Activated CD4-positive, alpha-beta T cell treated with anti-CD3 and anti-CD28 coated beads, Interleukin-2, amount 10 ng/mL, durations not matched to agents 7 days and 5 days (primary cell): ENCODE measurements around the gene PIWIL1. TPM values are rescaled to one million over a fixed set of nuclear protein-coding genes. Genes with fewer than 3 reads are reported as not detected.

Source experiments
- CTCF ChIA-PET: fragments of 350-600 bp; sonication (Branson Sonifier 250); formaldehyde crosslinking; loops from one replicate; lab custom pipeline; 2021; ENCODE audit warnings: antibody characterized with exemption; lab: Charles Lee
- POLR2A ChIA-PET: fragments of 350-600 bp; sonication (Branson Sonifier 250); formaldehyde crosslinking; loops from one replicate; lab custom pipeline; 2021; ENCODE audit warnings: antibody characterized with exemption; lab: Charles Lee
- DNase-seq: peaks from one replicate; pipeline ENCODE4 v3.0.0-alpha.2; 2020
- H3K27ac Mint-ChIP-seq: one replicate; pipeline ENCODE4 v1.8.0; 2021; ENCODE audit warnings: mild to moderate bottlenecking, moderate library complexity, mixed read lengths
- H3K27me3 Mint-ChIP-seq: one replicate; pipeline ENCODE4 v1.8.0; 2021; ENCODE audit warnings: mixed read lengths
- H3K36me3 Mint-ChIP-seq: one replicate; pipeline ENCODE4 v1.8.0; 2021; ENCODE audit warnings: low read depth, mixed read lengths
- H3K4me1 Mint-ChIP-seq: one replicate; pipeline ENCODE4 v1.8.0; 2021; ENCODE audit warnings: mixed read lengths
- H3K4me3 Mint-ChIP-seq: one replicate; pipeline ENCODE4 v1.8.0; 2021; ENCODE audit warnings: mild to moderate bottlenecking, moderate library complexity, mixed read lengths
- H3K9me3 Mint-ChIP-seq: one replicate; pipeline ENCODE4 v1.8.0; 2021; ENCODE audit warnings: mixed read lengths
- total RNA-seq, 2 experiments: library from RNA; stranded (reverse); gene quantifications; one replicate each; pipeline ENCODE4 v1.2.3, GENCODE V29; 2021

The PIWIL1 gene
- total RNA-seq, 2 experiments from 2014 or later, result not detected

DNA sequence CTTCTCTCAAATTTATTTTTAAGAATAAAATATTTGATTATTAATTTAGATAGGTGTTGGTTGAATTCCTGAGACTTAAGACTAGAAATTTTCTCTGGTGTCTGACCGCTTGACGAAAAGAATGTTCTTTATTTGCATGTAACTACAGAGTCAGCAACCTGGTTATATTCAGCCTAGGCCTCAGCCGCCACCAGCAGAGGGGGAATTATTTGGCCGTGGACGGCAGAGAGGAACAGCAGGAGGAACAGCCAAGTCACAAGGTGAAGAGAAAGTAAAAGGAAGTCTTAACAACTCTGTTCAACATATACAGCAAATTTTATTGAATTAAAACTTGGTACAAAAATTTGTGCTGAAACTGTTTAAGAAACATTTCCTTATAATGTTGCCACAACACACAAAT is 5.2 kb downstream of the PIWIL1 start:
- Mint-ChIP-seq H3K4me3 (no peak overlapping the region), H3K4me1 (no peaks in the 10 kb centered on the region), H3K36me3 (no peaks in the 10 kb centered on the region), H3K27me3 (peaks cover 10% of the 10 kb centered on the region), H3K9me3 (no peaks in the 10 kb centered on the region), H3K27ac (no peak overlapping the region)
- ChIA-PET CTCF (no interaction called here), POLR2A (no interaction called here)
- no peak for DNase-seq

DNA sequence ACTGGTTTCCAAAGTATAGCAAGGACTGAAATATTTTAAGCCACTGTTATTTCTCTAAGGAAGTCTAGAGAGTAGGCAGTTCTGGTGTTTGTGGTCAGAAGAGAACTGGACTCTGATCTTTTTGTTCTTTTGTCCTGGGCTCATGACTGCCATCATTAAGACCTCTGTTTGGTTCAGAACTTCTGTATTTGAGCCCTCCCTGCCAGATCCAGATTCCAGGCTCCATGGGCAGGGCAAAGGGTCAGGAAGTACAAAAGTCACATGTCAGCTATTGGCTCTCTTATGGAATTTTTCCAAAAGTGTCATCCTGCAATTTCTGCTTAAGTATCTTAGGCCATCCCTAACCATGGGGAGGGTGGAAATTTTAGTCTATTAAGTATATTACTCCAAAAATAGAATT is 6.8 kb downstream of the PIWIL1 start:
- H3K4me3 Mint-ChIP-seq, result no peak overlapping the region
- no peak overlapping the region for H3K27ac Mint-ChIP-seq
- no peaks in the 10 kb centered on the region for H3K36me3 Mint-ChIP-seq
- POLR2A ChIA-PET, result no interaction called here
- H3K27me3 Mint-ChIP-seq, result peaks cover 7% of the 10 kb centered on the region
- no peaks in the 10 kb centered on the region for H3K4me1 Mint-ChIP-seq
- no peaks in the 10 kb centered on the region for H3K9me3 Mint-ChIP-seq
- CTCF ChIA-PET, result no interaction called here
- DNase-seq, result no peak

DNA sequence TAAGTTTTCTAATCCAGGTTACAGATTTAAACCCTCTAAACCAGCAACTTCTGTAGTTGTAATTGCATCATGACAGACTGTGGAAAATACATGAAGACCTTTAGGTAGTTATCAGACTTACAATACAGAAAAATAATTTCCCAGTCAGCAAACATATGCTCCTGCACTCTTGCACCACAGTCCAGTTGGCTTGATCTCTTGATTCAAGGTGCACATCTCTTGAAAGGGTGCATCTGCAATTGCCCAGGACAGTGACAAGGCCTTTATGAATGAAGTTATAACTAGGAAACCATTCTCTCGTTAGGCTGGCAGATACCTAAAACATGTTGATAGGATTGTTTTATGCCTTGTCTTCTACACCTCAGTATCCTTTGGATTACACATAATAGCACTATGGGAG is 7.6 kb downstream of the PIWIL1 start:
- Mint-ChIP-seq H3K27ac (no peak overlapping the region), H3K27me3 (peaks cover 4% of the 10 kb centered on the region), H3K9me3 (no peaks in the 10 kb centered on the region), H3K4me1 (no peaks in the 10 kb centered on the region), H3K4me3 (no peak overlapping the region), H3K36me3 (no peaks in the 10 kb centered on the region)
- CTCF ChIA-PET, result no interaction called here
- POLR2A ChIA-PET, result no interaction called here
- no peak for DNase-seq

DNA sequence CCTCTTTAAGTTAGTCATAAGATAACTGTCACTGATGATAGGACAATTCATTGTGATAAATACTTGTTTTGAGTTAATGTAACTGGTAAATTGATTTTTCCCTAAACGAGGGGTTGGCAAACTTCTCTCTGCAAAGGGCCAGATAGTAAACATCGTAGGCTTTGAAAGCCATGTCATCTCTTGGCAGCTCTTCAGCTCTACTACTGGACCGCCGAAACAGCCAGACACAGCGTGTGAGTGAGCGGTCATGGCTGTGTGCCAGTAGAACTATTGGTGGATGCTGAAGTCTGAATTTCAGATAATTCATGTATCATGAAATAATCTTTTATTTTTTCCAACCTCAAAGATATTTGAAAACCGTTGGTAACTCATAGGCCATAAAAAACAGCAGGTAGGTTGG is 9.9 kb downstream of the PIWIL1 start:
- Mint-ChIP-seq H3K27ac (no peak overlapping the region), H3K4me1 (no peaks in the 10 kb centered on the region), H3K4me3 (no peak overlapping the region), H3K9me3 (no peaks in the 10 kb centered on the region), H3K36me3 (no peaks in the 10 kb centered on the region), H3K27me3 (peaks cover 3% of the 10 kb centered on the region)
- ChIA-PET POLR2A (no interaction called here), CTCF (no interaction called here)
- no peak for DNase-seq

DNA sequence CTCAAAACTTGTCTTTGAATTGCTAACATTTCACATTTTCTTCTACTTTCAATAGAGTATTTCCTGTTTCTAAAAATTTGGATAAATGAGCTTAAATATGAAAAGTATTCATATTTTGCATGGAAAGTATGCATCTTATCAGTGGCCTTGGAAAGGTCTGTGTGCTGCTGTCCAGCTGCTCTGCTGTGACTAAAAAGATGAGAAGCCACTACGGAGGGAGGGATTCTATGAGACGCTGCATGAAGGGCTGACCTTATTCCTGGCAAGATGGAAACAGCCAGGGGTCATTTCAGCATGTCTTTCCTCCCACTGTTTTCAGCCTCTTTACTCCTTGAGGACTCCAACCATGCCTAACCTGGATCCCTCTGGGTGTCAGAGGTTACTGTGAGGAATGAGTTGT is 13.0 kb downstream of the PIWIL1 start:
- peaks cover 2% of the 10 kb centered on the region for H3K9me3 Mint-ChIP-seq
- H3K4me1 Mint-ChIP-seq, result no peaks in the 10 kb centered on the region
- H3K27me3 Mint-ChIP-seq, result peaks cover 6% of the 10 kb centered on the region
- no peak for DNase-seq
- ChIA-PET CTCF (no interaction called here), POLR2A (no interaction called here)
- H3K36me3 Mint-ChIP-seq, result peaks cover 4% of the 10 kb centered on the region
- no peak overlapping the region for H3K27ac Mint-ChIP-seq
- no peak overlapping the region for H3K4me3 Mint-ChIP-seq

DNA sequence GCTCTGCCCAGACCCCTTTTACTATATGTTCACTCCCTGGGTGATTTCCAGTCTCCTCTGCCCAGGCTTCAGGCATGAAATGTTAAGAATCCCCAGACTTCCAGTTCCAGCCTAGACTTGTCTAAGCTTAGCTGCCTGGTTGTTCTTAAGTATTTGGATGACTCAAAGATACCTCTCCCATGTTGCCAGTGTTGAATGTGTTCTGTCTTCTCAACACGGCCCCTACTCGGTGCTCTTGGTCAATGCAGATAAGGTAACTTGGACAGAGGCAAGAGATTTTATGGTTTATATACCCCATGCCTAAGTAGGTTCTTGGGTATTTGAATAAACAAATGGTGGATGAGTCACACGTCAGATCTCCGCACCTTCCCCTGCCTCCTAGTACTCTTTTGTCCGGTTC is 13.6 kb downstream of the PIWIL1 start:
- peaks cover 6% of the 10 kb centered on the region for H3K27me3 Mint-ChIP-seq
- DNase-seq, result no peak
- CTCF ChIA-PET, result no interaction called here
- peaks cover 4% of the 10 kb centered on the region for H3K36me3 Mint-ChIP-seq
- H3K4me1 Mint-ChIP-seq, result no peaks in the 10 kb centered on the region
- H3K27ac Mint-ChIP-seq, result no peak overlapping the region
- H3K9me3 Mint-ChIP-seq, result peaks cover 2% of the 10 kb centered on the region
- no peak overlapping the region for H3K4me3 Mint-ChIP-seq
- POLR2A ChIA-PET, result no interaction called here

DNA sequence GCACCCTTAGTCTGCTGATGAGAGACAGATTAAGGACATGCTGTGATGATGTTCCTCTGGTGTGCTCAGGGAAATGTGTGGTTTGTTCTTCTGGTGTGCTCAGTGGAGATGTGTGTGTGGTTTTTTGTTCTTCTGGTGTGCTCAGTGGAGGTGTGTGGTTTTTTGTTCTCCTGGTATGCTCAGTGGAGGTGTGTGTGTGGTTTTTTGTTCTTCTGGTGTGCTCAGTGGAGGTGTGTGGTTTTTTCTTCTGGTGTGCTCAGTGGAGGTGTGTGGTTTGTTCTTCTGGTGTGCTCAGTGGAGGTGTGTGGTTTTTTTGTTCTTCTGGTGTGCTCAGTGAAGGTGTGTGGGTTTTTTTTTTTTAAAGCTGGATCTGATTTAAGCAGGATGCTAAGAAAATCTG is 15.4 kb downstream of the PIWIL1 start:
- POLR2A ChIA-PET, result no interaction called here
- H3K9me3 Mint-ChIP-seq, result peaks cover 2% of the 10 kb centered on the region
- DNase-seq, result no peak
- peaks cover 6% of the 10 kb centered on the region for H3K27me3 Mint-ChIP-seq
- CTCF ChIA-PET, result no interaction called here
- H3K27ac Mint-ChIP-seq, result no peak overlapping the region
- no peak overlapping the region for H3K4me3 Mint-ChIP-seq
- no peaks in the 10 kb centered on the region for H3K4me1 Mint-ChIP-seq
- peaks cover 4% of the 10 kb centered on the region for H3K36me3 Mint-ChIP-seq

DNA sequence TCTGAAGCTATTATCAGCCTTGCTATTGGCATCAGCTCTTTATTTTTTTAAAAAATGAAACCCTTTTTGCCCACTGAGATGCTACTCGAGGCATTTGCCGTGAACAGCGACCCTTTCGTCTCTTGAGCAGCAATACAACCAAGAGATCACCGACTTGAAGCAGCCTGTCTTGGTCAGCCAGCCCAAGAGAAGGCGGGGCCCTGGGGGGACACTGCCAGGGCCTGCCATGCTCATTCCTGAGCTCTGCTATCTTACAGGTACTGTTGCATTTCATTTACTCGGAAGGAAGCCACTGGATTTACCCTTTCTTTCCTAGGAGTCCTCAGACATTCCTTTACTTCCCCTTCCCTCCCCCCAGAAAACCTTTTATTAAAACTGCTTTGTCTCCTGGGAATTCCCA is 16.7 kb downstream of the PIWIL1 start:
- POLR2A ChIA-PET, result no interaction called here
- CTCF ChIA-PET, result no interaction called here

DNA sequence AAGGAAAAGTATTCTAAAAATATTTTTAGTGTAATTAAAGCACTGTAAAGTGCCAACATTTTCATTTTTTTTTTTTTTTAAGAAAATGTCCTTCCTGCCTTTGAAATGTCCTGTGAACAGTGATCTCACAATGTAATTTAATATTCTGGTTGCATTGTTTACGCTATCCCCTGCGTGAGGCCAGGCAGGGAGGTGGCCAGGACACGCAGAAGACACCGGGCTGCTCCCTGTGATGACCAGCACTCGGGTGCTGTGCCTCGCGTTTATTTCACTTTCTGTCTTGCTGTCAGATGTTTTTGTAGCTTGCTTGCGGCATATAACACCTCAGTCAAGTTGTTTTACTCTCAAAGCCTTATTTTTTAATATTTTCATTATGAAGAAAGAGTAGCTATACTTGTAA is 18.5 kb downstream of the PIWIL1 start:
- no peak for DNase-seq
- Mint-ChIP-seq H3K36me3 (peaks cover 4% of the 10 kb centered on the region), H3K9me3 (peaks cover 2% of the 10 kb centered on the region), H3K4me3 (no peak overlapping the region), H3K4me1 (no peaks in the 10 kb centered on the region), H3K27me3 (peaks cover 3% of the 10 kb centered on the region), H3K27ac (no peak overlapping the region)
- ChIA-PET CTCF (no interaction called here), POLR2A (no interaction called here)

More for the DNA sequence above, 16.7 kb downstream of the PIWIL1 start:
- peaks cover 2% of the 10 kb centered on the region for H3K9me3 Mint-ChIP-seq
- peaks cover 4% of the 10 kb centered on the region for H3K36me3 Mint-ChIP-seq
- DNase-seq, result no peak
- no peaks in the 10 kb centered on the region for H3K4me1 Mint-ChIP-seq
- peaks cover 6% of the 10 kb centered on the region for H3K27me3 Mint-ChIP-seq
- H3K27ac Mint-ChIP-seq, result no peak overlapping the region
- H3K4me3 Mint-ChIP-seq, result no peak overlapping the region

DNA sequence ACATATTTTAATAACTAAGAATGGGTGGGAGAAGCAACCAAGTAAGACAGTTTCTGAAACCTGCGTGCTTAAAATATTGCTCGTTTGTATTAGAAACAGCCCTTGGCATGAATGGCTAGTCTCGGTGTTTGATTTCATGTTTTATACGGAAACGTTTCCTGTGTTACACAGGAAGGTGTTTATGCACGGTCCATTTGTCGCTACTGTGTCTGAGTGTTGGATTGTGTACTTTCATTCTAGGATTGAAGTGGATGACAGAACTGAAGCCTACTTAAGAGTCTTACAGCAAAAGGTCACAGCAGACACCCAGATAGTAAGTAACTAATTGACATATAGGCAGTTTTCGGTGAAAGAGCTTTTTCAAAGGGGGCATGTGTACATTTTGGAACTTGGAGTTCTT is 19.6 kb downstream of the PIWIL1 start:
- no peaks in the 10 kb centered on the region for H3K4me1 Mint-ChIP-seq
- H3K27ac Mint-ChIP-seq, result no peak overlapping the region
- peaks cover 4% of the 10 kb centered on the region for H3K36me3 Mint-ChIP-seq
- POLR2A ChIA-PET, result no interaction called here
- CTCF ChIA-PET, result no interaction called here
- peaks cover 2% of the 10 kb centered on the region for H3K9me3 Mint-ChIP-seq
- H3K27me3 Mint-ChIP-seq, result peaks cover 3% of the 10 kb centered on the region
- no peak overlapping the region for H3K4me3 Mint-ChIP-seq
- DNase-seq, result no peak

DNA sequence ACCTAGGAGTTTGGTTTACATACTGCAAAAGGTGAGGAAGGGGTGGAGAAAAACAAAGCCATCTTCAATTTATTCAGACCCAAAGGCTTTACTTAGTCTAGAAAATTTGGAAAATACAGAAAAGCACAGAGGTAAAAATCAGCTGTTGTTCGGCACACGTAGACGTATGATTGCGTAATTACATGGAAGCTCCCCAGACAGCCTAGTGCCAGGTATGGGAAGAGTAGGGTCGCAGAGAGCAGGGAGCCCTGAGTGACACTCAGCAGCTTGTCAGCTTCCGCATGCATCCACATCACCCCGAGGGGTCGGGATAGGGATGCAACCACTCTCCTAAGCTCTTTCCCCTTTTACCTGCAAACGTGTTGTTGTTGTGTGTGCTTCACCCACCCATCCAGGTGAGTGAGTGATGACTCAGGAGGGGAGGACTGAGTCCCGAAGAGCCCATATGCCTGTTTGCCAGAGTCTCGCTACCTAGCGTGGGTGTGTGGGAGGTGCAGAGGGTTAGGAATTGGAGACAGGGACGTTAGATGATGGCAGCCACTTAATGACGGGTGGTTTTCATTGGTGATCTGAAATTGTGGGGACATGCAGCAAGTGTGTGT is 20.1 kb downstream of the PIWIL1 start:
- peaks cover 3% of the 10 kb centered on the region for H3K27me3 Mint-ChIP-seq
- DNase-seq, result no peak
- H3K9me3 Mint-ChIP-seq, result peaks cover 2% of the 10 kb centered on the region
- no peak overlapping the region for H3K27ac Mint-ChIP-seq
- POLR2A ChIA-PET, result no interaction called here
- H3K4me1 Mint-ChIP-seq, result no peaks in the 10 kb centered on the region
- H3K4me3 Mint-ChIP-seq, result no peak overlapping the region
- peaks cover 4% of the 10 kb centered on the region for H3K36me3 Mint-ChIP-seq
- CTCF ChIA-PET, result no interaction called here

DNA sequence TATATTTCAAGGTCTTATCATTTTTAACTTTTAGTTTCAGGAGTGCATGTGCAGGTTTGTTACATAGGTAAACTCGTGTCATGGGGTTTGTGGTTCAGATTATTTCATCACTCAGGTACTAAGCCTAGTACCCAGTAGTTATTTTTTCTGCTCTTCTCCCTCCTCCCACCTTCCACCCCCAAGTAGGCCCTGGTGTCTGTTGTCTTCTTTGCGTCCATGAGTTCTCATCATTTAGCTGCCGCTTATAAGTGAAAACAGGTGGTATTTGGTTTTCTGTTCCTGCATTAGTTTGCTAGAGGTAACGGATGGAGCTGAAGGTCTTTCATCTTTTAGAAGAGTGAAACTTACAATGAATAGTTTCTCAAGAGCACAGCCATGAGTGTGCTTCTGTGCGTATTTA is 24.4 kb downstream of the PIWIL1 start:
- H3K27me3 Mint-ChIP-seq, result no peaks in the 10 kb centered on the region
- no peaks in the 10 kb centered on the region for H3K9me3 Mint-ChIP-seq
- no peaks in the 10 kb centered on the region for H3K36me3 Mint-ChIP-seq
- no peak overlapping the region for H3K4me3 Mint-ChIP-seq
- ChIA-PET POLR2A (no interaction called here), CTCF (no interaction called here)
- H3K27ac Mint-ChIP-seq, result no peak overlapping the region
- no peak for DNase-seq
- H3K4me1 Mint-ChIP-seq, result no peaks in the 10 kb centered on the region

DNA sequence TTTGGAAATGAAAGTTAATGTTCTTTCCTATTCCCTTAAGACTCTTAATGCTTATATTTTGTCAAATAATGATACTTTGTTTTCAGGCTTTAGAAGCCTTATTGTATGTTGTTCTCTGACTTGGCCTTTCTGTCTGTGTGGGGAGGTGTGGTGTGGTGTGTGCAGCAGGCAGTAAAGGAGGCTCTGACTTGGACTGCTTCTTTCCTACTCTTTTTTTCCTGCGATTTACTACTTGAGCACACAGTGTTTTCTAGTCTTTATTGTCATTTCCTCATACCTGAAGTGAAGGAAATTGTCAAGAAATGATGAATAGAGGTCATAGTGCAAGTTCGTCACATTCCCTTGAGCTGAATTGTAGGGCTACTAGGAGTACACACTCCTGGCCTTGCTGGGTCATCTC is 26.9 kb downstream of the PIWIL1 start:
- no peaks in the 10 kb centered on the region for H3K4me1 Mint-ChIP-seq
- ChIA-PET POLR2A (no interaction called here), CTCF (no interaction called here)
- H3K9me3 Mint-ChIP-seq, result no peaks in the 10 kb centered on the region
- no peaks in the 10 kb centered on the region for H3K27me3 Mint-ChIP-seq
- no peak for DNase-seq
- H3K4me3 Mint-ChIP-seq, result no peak overlapping the region
- H3K36me3 Mint-ChIP-seq, result no peaks in the 10 kb centered on the region
- H3K27ac Mint-ChIP-seq, result no peak overlapping the region

DNA sequence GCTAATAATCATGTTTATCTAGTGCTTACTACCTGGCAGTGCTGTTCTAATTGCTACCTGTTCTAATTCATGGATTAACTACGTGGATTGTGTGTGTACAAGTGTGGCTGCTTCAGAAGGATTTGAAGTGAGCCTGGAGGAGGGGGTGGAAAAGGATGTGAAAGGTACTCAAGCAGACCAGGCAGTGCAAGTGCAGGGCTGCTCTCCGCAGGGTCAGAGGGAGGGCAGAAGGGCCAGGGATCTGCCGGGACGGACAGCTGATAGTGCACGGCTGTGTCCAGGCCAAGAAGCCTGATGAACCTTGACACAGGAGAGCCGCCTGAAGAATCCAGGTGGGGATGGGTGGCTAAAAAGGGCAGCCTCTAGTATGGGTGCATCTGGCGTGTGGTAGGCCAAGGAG is 28.5 kb downstream of the PIWIL1 start:
- H3K27ac Mint-ChIP-seq, result no peak overlapping the region
- no peaks in the 10 kb centered on the region for H3K27me3 Mint-ChIP-seq
- POLR2A ChIA-PET, result no interaction called here
- DNase-seq, result no peak
- H3K9me3 Mint-ChIP-seq, result no peaks in the 10 kb centered on the region
- CTCF ChIA-PET, result no interaction called here
- H3K4me3 Mint-ChIP-seq, result no peak overlapping the region
- no peaks in the 10 kb centered on the region for H3K4me1 Mint-ChIP-seq
- no peaks in the 10 kb centered on the region for H3K36me3 Mint-ChIP-seq
